ENCODE results near the gene KHK. TPM values are rescaled to one million over a fixed set of nuclear protein-coding genes. Genes with fewer than 3 reads are reported as not detected.
A peak's percentile ranks its signal among the peaks of the same experiment; 100 is the strongest.

The KHK gene
- polyA plus RNA-seq, 1 donor (not counting 4 experiments of a cell fraction or from before 2014, with no cell fraction given), result 0.21 TPM

DNA sequence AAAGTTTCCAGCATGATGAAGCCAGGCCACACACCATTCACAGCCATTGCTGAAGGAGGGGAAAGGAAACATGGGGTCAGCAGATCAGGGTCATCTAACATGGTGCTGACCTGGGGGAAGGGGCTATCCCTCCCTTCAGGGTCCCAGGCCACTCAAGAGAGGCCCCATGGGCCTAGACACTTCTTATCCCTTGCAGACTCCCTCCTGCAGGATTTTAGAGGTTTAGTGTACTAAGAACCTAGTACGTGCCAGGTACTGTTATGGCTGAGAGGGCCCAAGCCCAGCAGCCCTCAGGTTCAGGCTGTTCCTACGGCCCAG lies 8.8 kb downstream of the KHK start:
- peaks cover 4% of the 10 kb centered on the region for H3K4me1 ChIP-seq (ENCODE audit: control insufficient read depth, extremely low read depth, insufficient read depth, low read length)
- no peak overlapping the region for H3K4me3 ChIP-seq (ENCODE audit: control insufficient read depth in 2 of 3, extremely low read depth in 1 of 3, insufficient read depth in 2 of 3, low read depth in 1 of 3, low read length in 3 of 3)
- no peaks in the 10 kb centered on the region for H3K9me3 ChIP-seq (ENCODE audit: control insufficient read depth, low read depth, low read length)
- no peaks in the 10 kb centered on the region for H3K9me1 ChIP-seq (ENCODE audit: control insufficient read depth, extremely low read depth, insufficient read depth, low read length)
- no peaks in the 10 kb centered on the region for H3K27me3 ChIP-seq (ENCODE audit: control insufficient read depth, extremely low read depth, insufficient read depth, low read length)
- peaks cover 4% of the 10 kb centered on the region for H4K20me1 ChIP-seq (ENCODE audit: control insufficient read depth, extremely low read depth, insufficient read depth, low read length)
- dilution Hi-C loops (cut with MboI; ENCODE audit: extremely low pct_ligation_motif_present, low sequenced_read_pairs), result no loop called here
- no peak overlapping the region for H3K4me2 ChIP-seq (ENCODE audit: control insufficient read depth, extremely low read depth, insufficient read depth, low read depth, low read length)
- FAIRE-seq (no peak), DNase-seq (ENCODE audit: low read depth, low spot score) (no peak)
- no peak overlapping the region for H2AFZ ChIP-seq (ENCODE audit: control insufficient read depth, low read length)
- no peak overlapping the region for H3K9ac ChIP-seq (ENCODE audit: control insufficient read depth, extremely low read depth, insufficient read depth, low read length)
- H3K36me3 ChIP-seq (ENCODE audit: control insufficient read depth in 2 of 2, extremely low read depth in 1 of 2, insufficient read depth in 2 of 2, low read length in 2 of 2), result no peaks in the 10 kb centered on the region
- H3K27ac ChIP-seq (ENCODE audit: control insufficient read depth, insufficient read depth, low read length), result no peak overlapping the region
- no peaks in the 10 kb centered on the region for H3K79me2 ChIP-seq (ENCODE audit: control insufficient read depth, insufficient read depth, low read length)
- TF ChIP-seq, protein P1, sequence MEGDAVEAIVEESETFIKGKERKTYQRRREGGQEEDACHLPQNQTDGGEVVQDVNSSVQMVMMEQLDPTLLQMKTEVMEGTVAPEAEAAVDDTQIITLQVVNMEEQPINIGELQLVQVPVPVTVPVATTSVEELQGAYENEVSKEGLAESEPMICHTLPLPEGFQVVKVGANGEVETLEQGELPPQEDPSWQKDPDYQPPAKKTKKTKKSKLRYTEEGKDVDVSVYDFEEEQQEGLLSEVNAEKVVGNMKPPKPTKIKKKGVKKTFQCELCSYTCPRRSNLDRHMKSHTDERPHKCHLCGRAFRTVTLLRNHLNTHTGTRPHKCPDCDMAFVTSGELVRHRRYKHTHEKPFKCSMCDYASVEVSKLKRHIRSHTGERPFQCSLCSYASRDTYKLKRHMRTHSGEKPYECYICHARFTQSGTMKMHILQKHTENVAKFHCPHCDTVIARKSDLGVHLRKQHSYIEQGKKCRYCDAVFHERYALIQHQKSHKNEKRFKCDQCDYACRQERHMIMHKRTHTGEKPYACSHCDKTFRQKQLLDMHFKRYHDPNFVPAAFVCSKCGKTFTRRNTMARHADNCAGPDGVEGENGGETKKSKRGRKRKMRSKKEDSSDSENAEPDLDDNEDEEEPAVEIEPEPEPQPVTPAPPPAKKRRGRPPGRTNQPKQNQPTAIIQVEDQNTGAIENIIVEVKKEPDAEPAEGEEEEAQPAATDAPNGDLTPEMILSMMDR (optimal IDR thresholded peaks at IDR 0.05 in 1 of 3, IDR thresholded peaks at IDR 0.05 in 1 of 3, conservative IDR thresholded peaks at IDR 0.05 in 1 of 3; ENCODE audit: extremely low read depth in 1 of 3, insufficient read depth in 2 of 3, low read length in 3 of 3), result no peak
- TF ChIP-seq EZH2 (IDR thresholded peaks at IDR 0.05; ENCODE audit: low read length), result no peak

DNA sequence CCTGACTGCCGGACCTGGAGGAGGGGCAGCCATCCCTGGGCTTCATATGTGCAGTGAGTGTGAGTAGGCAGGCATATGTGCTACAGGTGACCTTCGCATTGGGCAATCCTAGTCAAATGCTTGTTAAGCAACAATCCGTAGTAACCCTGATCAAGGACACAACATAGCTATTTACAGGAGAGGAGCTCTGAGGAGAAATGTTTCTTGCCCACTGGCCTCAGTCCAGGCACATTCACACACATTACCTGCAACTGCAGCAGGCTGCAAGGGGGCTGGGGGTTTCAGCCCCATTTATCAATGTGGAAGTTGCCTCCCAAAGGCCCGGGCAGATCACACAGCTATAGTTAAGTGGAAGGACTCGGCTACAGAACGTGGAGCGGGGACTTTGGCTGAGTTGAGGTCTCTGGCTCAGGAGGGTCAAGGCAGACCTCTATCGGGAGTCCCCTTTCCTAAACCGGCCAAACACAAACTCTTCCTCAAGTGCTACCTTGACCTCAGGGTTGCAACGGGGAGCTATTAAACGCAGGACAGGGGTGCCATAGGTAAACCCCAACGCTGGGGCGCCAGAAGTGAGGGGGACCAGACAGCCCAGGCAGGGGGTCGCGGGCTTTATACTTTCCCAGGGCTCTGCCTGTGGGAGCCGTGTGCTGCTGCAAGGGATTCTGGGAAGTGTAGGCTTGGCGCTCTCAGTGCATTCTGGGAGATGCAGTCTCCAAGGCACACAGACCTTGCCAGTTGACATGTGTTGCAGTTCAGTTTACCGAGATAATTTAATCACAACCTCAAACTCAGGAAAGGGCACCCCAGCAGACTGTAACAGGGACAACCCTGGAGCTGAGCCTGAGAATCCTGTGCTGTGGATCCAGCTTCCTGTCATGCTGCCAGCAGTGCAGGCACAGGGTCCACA lies 9.4 kb downstream of the KHK start:
- Histone ChIP-seq H3K9ac (ENCODE audit: control insufficient read depth, extremely low read depth, insufficient read depth, low read length) (no peak overlapping the region), H2AFZ (ENCODE audit: control insufficient read depth, low read length) (peak overlapping the region; percentile 69), H3K4me3 (ENCODE audit: control insufficient read depth in 2 of 3, extremely low read depth in 1 of 3, insufficient read depth in 2 of 3, low read depth in 1 of 3, low read length in 3 of 3) (peak overlapping the region in 1 of 3 experiments; percentile 9), H3K27me3 (ENCODE audit: control insufficient read depth, extremely low read depth, insufficient read depth, low read length) (no peaks in the 10 kb centered on the region), H3K36me3 (ENCODE audit: control insufficient read depth in 2 of 2, extremely low read depth in 1 of 2, insufficient read depth in 2 of 2, low read length in 2 of 2) (no peaks in the 10 kb centered on the region), H3K9me1 (ENCODE audit: control insufficient read depth, extremely low read depth, insufficient read depth, low read length) (no peaks in the 10 kb centered on the region), H3K9me3 (ENCODE audit: control insufficient read depth, low read depth, low read length) (no peaks in the 10 kb centered on the region), H3K79me2 (ENCODE audit: control insufficient read depth, insufficient read depth, low read length) (no peaks in the 10 kb centered on the region), H3K4me1 (ENCODE audit: control insufficient read depth, extremely low read depth, insufficient read depth, low read length) (peaks cover 4% of the 10 kb centered on the region), H3K4me2 (ENCODE audit: control insufficient read depth, extremely low read depth, insufficient read depth, low read depth, low read length) (peak overlapping the region; percentile 63), H3K27ac (ENCODE audit: control insufficient read depth, insufficient read depth, low read length) (no peak overlapping the region), H4K20me1 (ENCODE audit: control insufficient read depth, extremely low read depth, insufficient read depth, low read length) (peaks cover 4% of the 10 kb centered on the region)
- DNase-seq (ENCODE audit: low read depth, low spot score) (no peak), FAIRE-seq (no peak)
- dilution Hi-C loops (cut with MboI; ENCODE audit: extremely low pct_ligation_motif_present, low sequenced_read_pairs), result no loop called here
- TF ChIP-seq EZH2 (IDR thresholded peaks at IDR 0.05; ENCODE audit: low read length), result no peak
- TF ChIP-seq, protein P1 (optimal IDR thresholded peaks at IDR 0.05 in 1 of 3, IDR thresholded peaks at IDR 0.05 in 1 of 3, conservative IDR thresholded peaks at IDR 0.05 in 1 of 3; ENCODE audit: extremely low read depth in 1 of 3, insufficient read depth in 2 of 3, low read length in 3 of 3), result no peak

Data from keratinocyte (primary cell).